AG09319 (cell line): ENCODE data around the gene ENOX1.
A peak's percentile ranks its signal among the peaks of the same experiment; 100 is the strongest.

Source experiments
- DNase-seq: peaks from one replicate; pipeline ENCODE4 v3.0.0-alpha.2; 2010; ENCODE audit warnings: low read depth; ENCODE audit errors: extremely low read depth
- TF ChIP-seq, protein P1 (sequence below): IDR thresholded peaks from 2 replicates; pipeline ENCODE4 v1.5.1; 2011; ENCODE audit warnings: low read depth, mild to moderate bottlenecking, inconsistent platforms, low read length, moderate library complexity

The ENOX1 gene

DNA sequence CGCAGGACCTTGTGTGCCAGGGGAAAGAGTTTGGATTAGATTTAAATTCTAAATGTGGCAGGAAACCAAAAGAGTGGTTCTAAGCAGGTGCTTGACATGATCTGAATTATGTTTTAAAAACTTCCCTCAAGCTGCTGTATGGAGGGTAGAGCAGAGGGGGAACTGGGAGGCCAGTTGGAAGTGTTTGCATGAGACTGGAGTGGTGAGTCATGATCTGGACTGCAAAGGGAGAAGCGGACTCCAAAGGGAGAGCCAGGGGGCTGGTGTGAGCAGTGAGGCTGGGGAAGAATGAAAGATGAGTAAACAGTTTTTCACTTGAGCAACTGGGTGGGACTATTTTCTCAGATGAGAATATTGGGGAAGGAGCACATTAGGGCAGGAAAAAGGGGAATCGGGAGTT is 557.3 kb downstream of the ENOX1 start:
- TF ChIP-seq, protein P1, sequence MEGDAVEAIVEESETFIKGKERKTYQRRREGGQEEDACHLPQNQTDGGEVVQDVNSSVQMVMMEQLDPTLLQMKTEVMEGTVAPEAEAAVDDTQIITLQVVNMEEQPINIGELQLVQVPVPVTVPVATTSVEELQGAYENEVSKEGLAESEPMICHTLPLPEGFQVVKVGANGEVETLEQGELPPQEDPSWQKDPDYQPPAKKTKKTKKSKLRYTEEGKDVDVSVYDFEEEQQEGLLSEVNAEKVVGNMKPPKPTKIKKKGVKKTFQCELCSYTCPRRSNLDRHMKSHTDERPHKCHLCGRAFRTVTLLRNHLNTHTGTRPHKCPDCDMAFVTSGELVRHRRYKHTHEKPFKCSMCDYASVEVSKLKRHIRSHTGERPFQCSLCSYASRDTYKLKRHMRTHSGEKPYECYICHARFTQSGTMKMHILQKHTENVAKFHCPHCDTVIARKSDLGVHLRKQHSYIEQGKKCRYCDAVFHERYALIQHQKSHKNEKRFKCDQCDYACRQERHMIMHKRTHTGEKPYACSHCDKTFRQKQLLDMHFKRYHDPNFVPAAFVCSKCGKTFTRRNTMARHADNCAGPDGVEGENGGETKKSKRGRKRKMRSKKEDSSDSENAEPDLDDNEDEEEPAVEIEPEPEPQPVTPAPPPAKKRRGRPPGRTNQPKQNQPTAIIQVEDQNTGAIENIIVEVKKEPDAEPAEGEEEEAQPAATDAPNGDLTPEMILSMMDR, result no peak

DNA sequence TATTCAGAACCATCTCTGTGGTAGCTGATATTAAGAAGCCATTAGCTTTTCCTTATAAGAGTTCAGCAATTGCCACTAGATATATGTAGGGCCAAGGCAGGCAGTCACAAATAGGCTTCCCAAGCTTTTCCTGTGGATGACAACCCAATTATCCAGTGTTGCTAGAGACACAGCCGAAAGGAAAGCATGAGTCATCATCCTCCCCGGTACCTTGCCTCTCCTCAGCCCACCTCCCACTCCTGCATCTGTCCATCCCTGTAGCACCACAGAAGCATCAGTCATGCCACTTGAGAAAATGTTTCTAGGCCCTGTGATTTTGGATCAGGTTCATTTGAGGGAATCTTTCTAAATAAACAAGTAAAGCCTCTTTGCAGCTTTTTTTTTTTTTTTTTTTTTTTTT is 559.1 kb downstream of the ENOX1 start:
- DNase-seq, result no peak
- TF ChIP-seq, protein P1, result no peak

More for the DNA sequence above, 557.3 kb downstream of the ENOX1 start:
- DNase-seq, result peak; percentile 27

DNA sequence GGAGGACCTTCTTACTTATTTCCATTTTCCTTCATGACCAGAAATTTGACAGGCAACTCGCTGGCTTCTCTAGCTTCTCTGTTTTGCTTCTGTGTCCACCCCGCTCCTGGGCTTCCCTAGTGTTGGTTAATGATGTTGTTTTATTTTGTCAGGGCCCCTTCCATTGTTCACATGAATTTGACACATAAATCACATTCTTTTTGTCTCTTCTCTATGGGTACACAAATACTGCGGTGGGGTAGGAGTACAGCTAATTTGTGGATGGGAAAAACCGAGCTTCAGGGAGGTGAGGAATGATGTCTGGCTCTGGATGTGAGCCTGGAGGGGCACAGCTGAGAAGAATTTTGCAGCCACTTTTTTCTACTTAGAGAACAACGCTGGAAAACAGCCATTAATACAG is 563.6 kb downstream of the ENOX1 start:
- TF ChIP-seq, protein P1, result no peak
- DNase-seq, result no peak

DNA sequence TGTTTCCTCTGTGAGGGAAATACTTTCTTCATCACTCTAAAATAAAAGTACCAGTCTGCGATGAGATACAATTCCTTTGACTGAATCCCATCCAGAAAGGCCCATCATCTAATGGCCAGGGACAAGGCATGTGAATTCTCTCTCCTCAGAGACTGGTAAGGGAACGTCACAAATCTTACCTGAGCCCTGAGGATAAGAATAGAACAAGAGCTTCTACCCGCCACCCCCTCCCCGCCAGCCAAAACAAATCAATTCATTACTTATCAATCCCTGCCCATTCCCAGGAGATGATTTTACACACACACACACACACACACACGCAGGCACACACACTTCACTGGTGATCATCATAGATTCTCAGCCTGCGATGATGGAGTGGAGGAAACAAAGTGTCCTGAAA is 564.7 kb downstream of the ENOX1 start:
- no peak for DNase-seq
- TF ChIP-seq, protein P1, result no peak

DNA sequence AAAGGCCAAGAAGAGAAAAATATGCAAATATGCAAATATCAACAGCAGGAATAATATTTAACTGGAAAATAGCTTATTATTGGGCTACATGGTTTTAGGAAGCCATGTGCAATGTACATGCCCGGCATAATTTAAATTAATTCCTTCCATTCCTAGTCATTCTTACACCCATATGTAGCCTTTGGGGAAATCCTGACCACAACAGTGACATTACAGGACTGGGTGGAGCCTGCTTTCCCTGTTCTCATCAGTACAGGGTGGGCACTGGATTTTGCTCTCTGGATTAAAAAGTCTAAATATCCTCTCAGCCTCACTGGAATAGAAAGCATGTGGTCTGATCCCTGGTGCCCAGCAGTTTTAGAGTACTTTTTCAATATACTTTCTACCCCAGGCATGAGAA is 565.2 kb downstream of the ENOX1 start:
- TF ChIP-seq, protein P1, result no peak
- no peak for DNase-seq

DNA sequence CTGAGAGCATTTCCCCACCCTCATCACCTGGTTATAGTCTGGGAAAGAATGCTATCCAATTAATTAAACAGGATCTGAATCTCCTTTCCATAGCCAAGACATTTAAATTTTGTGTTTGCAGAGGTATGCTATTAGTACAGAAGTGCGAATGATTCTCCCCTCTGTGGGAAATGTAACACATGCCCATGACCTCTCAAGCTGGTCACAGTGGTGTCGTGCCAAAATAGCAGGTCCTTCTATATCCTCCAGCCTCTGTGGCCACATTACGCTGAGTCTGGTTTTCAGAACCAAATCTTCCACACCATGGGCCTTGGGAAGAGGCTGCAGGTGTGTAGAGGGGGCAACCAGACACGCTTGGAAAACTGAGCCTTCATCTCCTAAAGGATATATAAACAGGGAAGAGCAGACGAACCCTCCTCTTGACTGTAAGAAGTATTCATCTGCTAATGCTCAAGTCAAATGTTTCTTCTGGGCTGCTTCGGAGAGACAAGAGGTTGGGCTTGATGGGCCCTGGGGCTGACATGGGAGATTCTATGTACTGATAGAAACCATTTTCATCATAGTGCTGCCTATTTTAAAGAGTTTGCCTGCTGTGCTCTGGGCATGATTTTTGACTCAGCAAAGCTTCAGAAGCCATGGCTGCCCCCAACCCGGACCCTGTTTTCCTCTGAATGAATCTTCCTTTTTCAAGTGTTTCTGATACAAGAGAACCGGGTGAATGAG is 565.7 kb downstream of the ENOX1 start:
- TF ChIP-seq, protein P1, result no peak
- DNase-seq, result no peak

DNA sequence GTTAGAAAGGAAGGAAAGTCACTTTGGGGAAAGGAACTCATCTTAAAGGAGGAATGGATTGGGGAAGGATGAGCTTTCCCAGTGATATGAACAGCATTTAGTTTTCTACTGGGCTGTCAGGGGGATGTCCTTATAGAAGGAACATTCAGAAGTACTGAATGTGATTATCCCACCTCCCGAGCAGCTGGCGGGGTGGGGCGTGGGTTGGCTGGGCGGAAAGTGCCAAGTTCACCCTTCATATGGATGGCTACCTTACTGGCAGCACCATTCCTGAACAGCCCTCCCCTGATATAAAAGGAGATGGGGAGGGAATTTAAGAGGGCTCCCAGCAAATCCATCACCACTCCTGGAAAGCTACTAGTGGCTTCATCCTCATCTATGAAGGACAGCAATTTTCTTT is 572.6 kb downstream of the ENOX1 start:
- TF ChIP-seq, protein P1, result no peak

More for the DNA sequence above, 572.6 kb downstream of the ENOX1 start:
- DNase-seq, result no peak
